ENCODE measurements around the gene BCDIN3D. TPM values are rescaled to one million over a fixed set of nuclear protein-coding genes. Genes with fewer than 3 reads are reported as not detected.

BCDIN3D gene
- total RNA-seq, 1 experiment from 2014 or later = 3.3 TPM

GRCh38 chr12:49846032-49846431 lies 3.1 kb upstream of the BCDIN3D start:
- Histone ChIP-seq H3K4ac (ENCODE audit: low read depth, low read length) (no peak overlapping the region), H3K79me1 (ENCODE audit: insufficient read depth, low read depth, low read length, poor library complexity, severe bottlenecking) (no peaks in the 10 kb centered on the region), H3K27me3 (ENCODE audit: insufficient read depth, low read length) (no peaks in the 10 kb centered on the region), H2BK5ac (ENCODE audit: insufficient read length, low read length) (no peak overlapping the region), H3K79me2 (ENCODE audit: insufficient read depth, low read length) (no peaks in the 10 kb centered on the region), H4K20me1 (ENCODE audit: control insufficient read depth, insufficient read depth, insufficient read length) (no peaks in the 10 kb centered on the region), H4K5ac (ENCODE audit: insufficient read length, low read depth, low read length) (no peak overlapping the region), H3K14ac (ENCODE audit: insufficient read depth, low read length) (no peak overlapping the region), H3K18ac (ENCODE audit: insufficient read length, low read depth, low read length) (no peak overlapping the region), H2BK12ac (ENCODE audit: insufficient read length, low read depth, low read length) (no peak overlapping the region), H3K23ac (ENCODE audit: insufficient read length, low read depth, low read length) (no peak overlapping the region), H2AFZ (ENCODE audit: low read length) (no peak overlapping the region), H3K56ac (ENCODE audit: insufficient read length, low read depth, low read length) (no peak overlapping the region), H3K9ac (ENCODE audit: extremely low read depth, insufficient read length, low read length) (no peak overlapping the region), H2BK20ac (ENCODE audit: low read depth, low read length, poor library complexity, severe bottlenecking) (no peak overlapping the region), H3K4me1 (ENCODE audit: insufficient read depth, low read length) (no peaks in the 10 kb centered on the region), H3K4me2 (ENCODE audit: insufficient read depth, insufficient read length, low read length) (no peak overlapping the region), H2BK120ac (ENCODE audit: low read depth, low read length, poor library complexity, severe bottlenecking) (no peak overlapping the region), H2BK15ac (ENCODE audit: low read depth, low read length) (no peak overlapping the region), H3T11ph (ENCODE audit: low read length) (no peak overlapping the region), H3K23me2 (ENCODE audit: insufficient read length, low read depth, low read length, poor library complexity, severe bottlenecking) (peaks cover 10% of the 10 kb centered on the region), H3K9me3 (ENCODE audit: control insufficient read depth, low read depth, low read length) (no peaks in the 10 kb centered on the region), H2AK5ac (ENCODE audit: insufficient read length, low read length) (no peak overlapping the region), H4K8ac (replicated peaks; ENCODE audit: insufficient read length, low read depth, low read length) (no peak overlapping the region), H4K91ac (ENCODE audit: insufficient read length, low read depth, low read length) (no peak overlapping the region), H3K27ac (ENCODE audit: insufficient read length, low read depth, low read length) (no peak overlapping the region)
- WGBS (ENCODE audit: extremely low coverage, insufficient read length, low lambda C conversion rate) = no CpG with 5 or more reads among the region's 2 CpGs
- Mint-ChIP-seq H3K4me3 (no peak overlapping the region), H3K27ac (no peak overlapping the region), H3K36me3 (ENCODE audit: insufficient read depth in 1 of 3, low read depth in 3 of 3) (no peaks in the 10 kb centered on the region), H3K4me1 (peaks cover 14 to 15% of the 10 kb centered on the region in 2 experiments), H3K27me3 (ENCODE audit: low read depth) (peaks cover 31% of the 10 kb centered on the region), H3K9me3 (no peaks in the 10 kb centered on the region)
- TF ChIP-seq CTCF (conservative IDR thresholded peaks at IDR 0.05) = no peak
- no peak for DNase-seq
